Neural cell (in vitro differentiated cells): Measurements from ENCODE around the gene GCN1. TPM values are rescaled to one million over a fixed set of nuclear protein-coding genes. Genes with fewer than 3 reads are reported as not detected.

ENCODE experiments used
- H2AFZ ChIP-seq: fragments of 200-600, 300-800 bp; sonication (generic), shearing (Covaris generic); 2 replicates; pipeline ENCODE4 v1.6.0; 2014; ENCODE audit warnings: low read depth, mild to moderate bottlenecking, antibody characterized with exemption, low read length, moderate library complexity
- H3F3A ChIP-seq: fragments of 200-600 bp; shearing (Covaris generic); 2 replicates; pipeline ENCODE4 v1.6.1; 2016; ENCODE audit warnings: mild to moderate bottlenecking, moderate library complexity, mixed read lengths, antibody characterized with exemption, low read length; ENCODE audit not compliant: insufficient read depth, poor library complexity, severe bottlenecking
- H3K27ac ChIP-seq: fragments of 200-600, 300-800 bp; sonication (generic), shearing (Covaris generic); 2 replicates; pipeline ENCODE4 v1.5.1; 2014; ENCODE audit warnings: mild to moderate bottlenecking, low read length, moderate library complexity
- H3K27me3 ChIP-seq: fragments of 300-800, 200-600 bp; sonication (generic), shearing (Covaris generic); 2 replicates; pipeline ENCODE4 v1.6.0; 2014; ENCODE audit warnings: mild to moderate bottlenecking, low read depth, low read length, moderate library complexity; ENCODE audit not compliant: insufficient read depth
- H3K36me3 ChIP-seq: fragments of 300-800, 200-600 bp; sonication (generic), shearing (Covaris generic); 2 replicates; pipeline ENCODE4 v1.5.1; 2014; ENCODE audit warnings: mild to moderate bottlenecking, antibody characterized with exemption, low read length, moderate library complexity; ENCODE audit not compliant: insufficient read depth
- H3K4me2 ChIP-seq: fragments of 300-800, 200-600 bp; sonication (generic), shearing (Covaris generic); 2 replicates; pipeline ENCODE4 v1.6.0; 2014; ENCODE audit warnings: mild to moderate bottlenecking, low read length
- H3K4me3 ChIP-seq: fragments of 300-800, 200-600 bp; sonication (generic), shearing (Covaris generic); 2 replicates; pipeline ENCODE4 v1.5.1; 2014; ENCODE audit warnings: mild to moderate bottlenecking, low read length, moderate library complexity
- H3K79me2 ChIP-seq: fragments of 200-600 bp; shearing (Covaris generic); replicated peaks from 2 replicates; pipeline ENCODE4 v1.6.0; 2014; ENCODE audit warnings: mild to moderate bottlenecking, low read length, moderate library complexity; ENCODE audit not compliant: insufficient read depth
- H3K9ac ChIP-seq: fragments of 300-800, 200-600 bp; sonication (generic), shearing (Covaris generic); 2 replicates; pipeline ENCODE4 v1.6.1; 2016; ENCODE audit warnings: mild to moderate bottlenecking, low read length, mixed read lengths
- H3K9me2 ChIP-seq: fragments of 200-600 bp; shearing (Covaris generic); 2 replicates; pipeline ENCODE4 v1.6.1; 2016; ENCODE audit warnings: mild to moderate bottlenecking, low read length, mixed read lengths; ENCODE audit not compliant: insufficient read depth
- H3K9me3 ChIP-seq: fragments of 200-600, 300-800 bp; sonication (generic), shearing (Covaris generic); 2 replicates; pipeline ENCODE4 v1.6.1; 2016; ENCODE audit warnings: mild to moderate bottlenecking, mixed run types, low read length, moderate library complexity, mixed read lengths
- H4K20me1 ChIP-seq: fragments of 200-600 bp; shearing (Covaris generic); 2 replicates; pipeline ENCODE4 v1.6.1; 2016; ENCODE audit warnings: mild to moderate bottlenecking, mixed run types; ENCODE audit not compliant: insufficient read depth
- EP300 ChIP-seq: fragments of 450-650 bp; conservative IDR thresholded peaks from 2 replicates; pipeline ENCODE4 v1.6.1; 2014; ENCODE audit warnings: antibody characterized with exemption, mild to moderate bottlenecking, moderate library complexity; ENCODE audit not compliant: poor library complexity, severe bottlenecking
- EZH2 ChIP-seq: fragments of 200-600, 300-800 bp; shearing (Covaris generic), sonication (generic); IDR thresholded peaks from 2 replicates; pipeline ENCODE4 v1.6.1; 2014; ENCODE audit warnings: antibody characterized with exemption, low read length, borderline replicate concordance, mild to moderate bottlenecking; ENCODE audit not compliant: insufficient read depth, poor library complexity, severe bottlenecking
- MXI1 ChIP-seq: fragments of 450-650 bp; conservative IDR thresholded peaks from 2 replicates; pipeline ENCODE4 v1.6.1; 2014; ENCODE audit warnings: antibody characterized with exemption, mild to moderate bottlenecking; ENCODE audit not compliant: poor library complexity, severe bottlenecking
- RAD21 ChIP-seq: fragments of 450-650 bp; conservative IDR thresholded peaks from 2 replicates; pipeline ENCODE4 v1.6.1; 2014; ENCODE audit warnings: antibody characterized with exemption, mild to moderate bottlenecking, moderate library complexity
- REST ChIP-seq: IDR thresholded peaks from 2 replicates; pipeline ENCODE4 v1.6.1; 2012; ENCODE audit warnings: borderline replicate concordance
- SMC3 ChIP-seq: fragments of 450-650 bp; conservative IDR thresholded peaks from 2 replicates; pipeline ENCODE4 v1.6.1; 2014; ENCODE audit warnings: antibody characterized with exemption, mild to moderate bottlenecking, moderate library complexity; ENCODE audit not compliant: poor library complexity
- TAF1 ChIP-seq: IDR thresholded peaks from 2 replicates; pipeline ENCODE4 v1.6.1; 2012; ENCODE audit warnings: low read depth
- polyA plus RNA-seq: library from polyadenylated mRNA; depleted of rRNA; stranded (reverse); fragments of >200 nt; gene quantifications from 2 replicates; pipeline ENCODE4 v1.2.3, GENCODE V29; 2014
- TF ChIP-seq, protein P1 (sequence below): fragments of 450-650 bp; IDR thresholded peaks from 2 replicates; pipeline ENCODE4 v1.5.1; 2014; ENCODE audit warnings: antibody characterized with exemption, mild to moderate bottlenecking, moderate library complexity; ENCODE audit not compliant: poor library complexity, severe bottlenecking

The GCN1 gene
- polyA plus RNA-seq, 1 donor from 2014 or later = 21.5 TPM

DNA sequence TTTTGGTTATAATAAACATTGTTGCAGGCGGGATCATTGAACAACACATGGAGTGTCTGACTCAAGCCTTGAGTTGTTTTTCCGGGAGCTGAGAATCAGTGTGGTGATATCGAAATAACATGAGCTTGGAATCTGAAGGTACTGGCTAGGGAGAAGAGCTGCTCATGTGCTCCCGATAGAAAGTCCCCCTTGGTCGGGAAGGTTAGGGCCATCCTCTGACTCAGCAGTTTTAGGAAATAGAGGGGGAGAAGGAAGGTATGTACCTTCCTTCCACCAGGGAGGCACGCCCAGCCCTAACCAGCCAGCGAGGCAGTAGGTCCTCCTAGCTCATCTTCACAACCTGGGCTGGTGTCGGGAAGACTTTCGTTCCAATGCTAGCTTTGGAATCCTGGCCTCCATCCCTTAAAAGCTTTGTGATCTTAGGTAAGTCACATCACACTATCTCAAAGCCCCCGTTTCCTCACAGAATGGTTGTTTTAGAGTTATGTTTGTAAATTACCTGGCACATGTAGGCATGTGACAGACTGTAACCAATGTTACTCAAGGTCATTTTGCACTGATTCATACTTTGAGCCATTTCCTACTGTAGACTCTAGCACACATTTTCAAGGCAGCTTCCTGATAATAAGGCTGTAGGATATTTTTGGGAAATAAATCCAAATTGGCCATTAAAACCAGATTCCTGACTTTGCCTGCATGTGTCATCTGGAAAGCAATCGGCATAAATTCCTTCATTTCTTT, 76.0 kb downstream of the GCN1 start:
- Histone ChIP-seq H3K9ac (peak overlapping the region; percentile 87), H4K20me1 (no peaks in the 10 kb centered on the region)

DNA sequence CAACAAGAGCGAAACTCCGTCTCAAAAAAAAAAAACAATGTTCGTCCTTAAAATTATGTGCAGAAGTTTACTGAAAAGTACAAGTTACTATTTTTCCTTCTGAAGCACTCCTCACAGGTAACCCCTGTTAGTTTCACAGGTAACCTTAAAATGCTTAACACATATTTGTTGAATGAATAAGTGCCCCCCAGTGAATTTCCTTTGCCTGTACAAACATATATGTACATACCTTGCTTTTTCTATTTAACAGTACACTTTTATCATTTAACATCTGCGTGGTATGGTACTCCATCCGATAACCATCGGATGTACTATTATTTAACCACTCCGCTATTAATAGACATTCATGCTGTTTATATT, 76.6 kb downstream of the GCN1 start:
- TF ChIP-seq REST = no peak
- no peak for TF ChIP-seq SMC3
- no peak overlapping the region for H3K27ac ChIP-seq
- no peaks in the 10 kb centered on the region for H3K27me3 ChIP-seq
- H3K79me2 ChIP-seq = peaks cover 36% of the 10 kb centered on the region
- no peaks in the 10 kb centered on the region for H3K9me2 ChIP-seq
- peak overlapping the region; percentile 95 for H3K4me3 ChIP-seq
- H3K4me2 ChIP-seq = peak overlapping the region; percentile 87
- H2AFZ ChIP-seq = no peak overlapping the region
- H4K20me1 ChIP-seq = no peaks in the 10 kb centered on the region
- H3K36me3 ChIP-seq = no peaks in the 10 kb centered on the region
- H3K9ac ChIP-seq = peak overlapping the region; percentile 87
- H3F3A ChIP-seq = no peaks in the 10 kb centered on the region
- no peaks in the 10 kb centered on the region for H3K9me3 ChIP-seq

More for the DNA sequence above, 76.0 kb downstream of the GCN1 start:
- no peak for TF ChIP-seq SMC3
- TF ChIP-seq TAF1 = no peak
- TF ChIP-seq RAD21 = no peak
- no peak for TF ChIP-seq MXI1
- no peak for TF ChIP-seq EP300
- TF ChIP-seq, protein P1, sequence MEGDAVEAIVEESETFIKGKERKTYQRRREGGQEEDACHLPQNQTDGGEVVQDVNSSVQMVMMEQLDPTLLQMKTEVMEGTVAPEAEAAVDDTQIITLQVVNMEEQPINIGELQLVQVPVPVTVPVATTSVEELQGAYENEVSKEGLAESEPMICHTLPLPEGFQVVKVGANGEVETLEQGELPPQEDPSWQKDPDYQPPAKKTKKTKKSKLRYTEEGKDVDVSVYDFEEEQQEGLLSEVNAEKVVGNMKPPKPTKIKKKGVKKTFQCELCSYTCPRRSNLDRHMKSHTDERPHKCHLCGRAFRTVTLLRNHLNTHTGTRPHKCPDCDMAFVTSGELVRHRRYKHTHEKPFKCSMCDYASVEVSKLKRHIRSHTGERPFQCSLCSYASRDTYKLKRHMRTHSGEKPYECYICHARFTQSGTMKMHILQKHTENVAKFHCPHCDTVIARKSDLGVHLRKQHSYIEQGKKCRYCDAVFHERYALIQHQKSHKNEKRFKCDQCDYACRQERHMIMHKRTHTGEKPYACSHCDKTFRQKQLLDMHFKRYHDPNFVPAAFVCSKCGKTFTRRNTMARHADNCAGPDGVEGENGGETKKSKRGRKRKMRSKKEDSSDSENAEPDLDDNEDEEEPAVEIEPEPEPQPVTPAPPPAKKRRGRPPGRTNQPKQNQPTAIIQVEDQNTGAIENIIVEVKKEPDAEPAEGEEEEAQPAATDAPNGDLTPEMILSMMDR = no peak
- TF ChIP-seq EZH2 = no peak
- TF ChIP-seq REST = no peak
- no peaks in the 10 kb centered on the region for H3K9me2 ChIP-seq
- peaks cover 36% of the 10 kb centered on the region for H3K79me2 ChIP-seq
- H3F3A ChIP-seq = no peaks in the 10 kb centered on the region
- H3K4me3 ChIP-seq = peak overlapping the region; percentile 95
- no peaks in the 10 kb centered on the region for H3K36me3 ChIP-seq
- peak overlapping the region; percentile 87 for H3K4me2 ChIP-seq
- H3K27ac ChIP-seq = no peak overlapping the region
- no peaks in the 10 kb centered on the region for H3K9me3 ChIP-seq
- H3K27me3 ChIP-seq = no peaks in the 10 kb centered on the region
- no peak overlapping the region for H2AFZ ChIP-seq
